Tibial nerve (tissue), 4 donors: ENCODE data around the gene CA5A. TPM values are rescaled to one million over a fixed set of nuclear protein-coding genes. Genes with fewer than 3 reads are reported as not detected.

ENCODE experiments used
- DNase-seq, 2 donors: peaks; one replicate each; pipeline ENCODE4 v3.0.0-alpha.2; 2019; ENCODE audit warnings: low spot score in 2 of 2
- H3K27ac ChIP-seq, 4 donors: fragments of 200-600 bp; sonication (generic) in 3 of 4; one replicate each; pipeline ENCODE4 v1.5.1; 2017 to 2019; ENCODE audit warnings: mild to moderate bottlenecking in 1 of 4
- H3K27me3 ChIP-seq, 2 donors: fragments of 200-600 bp; sonication (generic) in 1 of 2; one replicate each; pipeline versions ENCODE4 v1.5.1 to v1.6.0; 2017 to 2019
- H3K36me3 ChIP-seq, 3 donors: fragments of 200-600 bp; sonication (generic); one replicate each; pipeline ENCODE4 v1.5.1; 2018 to 2019
- H3K4me1 ChIP-seq, 4 donors: fragments of 200-600 bp; sonication (generic) in 3 of 4; one replicate each; pipeline ENCODE4 v1.5.1; 2017 to 2019
- H3K4me3 ChIP-seq, 4 donors: fragments of 200-600 bp; sonication (generic) in 3 of 4; one replicate each; pipeline ENCODE4 v1.5.1; 2017 to 2019; ENCODE audit warnings: mild to moderate bottlenecking in 1 of 4, moderate library complexity in 1 of 4
- H3K9me3 ChIP-seq, 4 donors: fragments of 200-600 bp; sonication (generic) in 3 of 4; one replicate each; pipeline ENCODE4 v1.5.1; 2017 to 2019
- EP300 ChIP-seq, 2 donors: sonication (generic); formaldehyde crosslinking; IDR thresholded peaks; one replicate each; pipeline ENCODE4 v1.6.1; 2017; ENCODE audit warnings: antibody characterized with exemption in 2 of 2, mild to moderate bottlenecking in 1 of 2
- POLR2A ChIP-seq, 2 donors: fragments of 450-650 bp; IDR thresholded peaks; one replicate each; pipeline ENCODE4 v1.6.1; 2017; ENCODE audit warnings: antibody characterized with exemption in 2 of 2, mild to moderate bottlenecking in 2 of 2, moderate library complexity in 2 of 2
- WGBS, 2 donors: methylation state at CpG; one replicate each; pipeline ENCODE4 v1.1.5; 2018; 5-methylcytosine and 5-hydroxymethylcytosine counted together
- total RNA-seq, 4 donors: library from RNA; depleted of rRNA; stranded (reverse); fragments of >200 nt; gene quantifications; one replicate each; pipeline ENCODE4 v1.1.0, GENCODE V29; 2016
- TF ChIP-seq, protein P1 (sequence below), 5 experiments: fragments of 200-600 bp in 3 of 5; fragments of 450-650 bp in 2 of 5; sonication (generic) in 3 of 5; IDR thresholded peaks; one replicate each; pipeline ENCODE4 v1.5.1; 2016 to 2019; ENCODE audit warnings: antibody characterized with exemption in 5 of 5, mild to moderate bottlenecking in 3 of 5, moderate library complexity in 2 of 5

CA5A gene
- total RNA-seq, 4 donors from 2014 or later = not detected

GRCh38 chr16:87954361-87954760, 18.0 kb upstream of the CA5A start:
- Histone ChIP-seq H3K4me1 (peaks cover 0 to 64% (median 37%) of the 10 kb centered on the region in 4 donors), H3K9me3 (no peaks in the 10 kb centered on the region), H3K27me3 (no peaks in the 10 kb centered on the region), H3K36me3 (peaks cover 0 to 23% (median 0%) of the 10 kb centered on the region in 3 donors), H3K27ac (peak overlapping the region in 3 of 4 donors; percentile 47 to 98 (median 96)), H3K4me3 (no peak overlapping the region)
- WGBS, 2 donors = 65 to 77% methylated on average over 11 to 14 of the region's 14 CpGs
- no peak for DNase-seq
- TF ChIP-seq, protein P1, sequence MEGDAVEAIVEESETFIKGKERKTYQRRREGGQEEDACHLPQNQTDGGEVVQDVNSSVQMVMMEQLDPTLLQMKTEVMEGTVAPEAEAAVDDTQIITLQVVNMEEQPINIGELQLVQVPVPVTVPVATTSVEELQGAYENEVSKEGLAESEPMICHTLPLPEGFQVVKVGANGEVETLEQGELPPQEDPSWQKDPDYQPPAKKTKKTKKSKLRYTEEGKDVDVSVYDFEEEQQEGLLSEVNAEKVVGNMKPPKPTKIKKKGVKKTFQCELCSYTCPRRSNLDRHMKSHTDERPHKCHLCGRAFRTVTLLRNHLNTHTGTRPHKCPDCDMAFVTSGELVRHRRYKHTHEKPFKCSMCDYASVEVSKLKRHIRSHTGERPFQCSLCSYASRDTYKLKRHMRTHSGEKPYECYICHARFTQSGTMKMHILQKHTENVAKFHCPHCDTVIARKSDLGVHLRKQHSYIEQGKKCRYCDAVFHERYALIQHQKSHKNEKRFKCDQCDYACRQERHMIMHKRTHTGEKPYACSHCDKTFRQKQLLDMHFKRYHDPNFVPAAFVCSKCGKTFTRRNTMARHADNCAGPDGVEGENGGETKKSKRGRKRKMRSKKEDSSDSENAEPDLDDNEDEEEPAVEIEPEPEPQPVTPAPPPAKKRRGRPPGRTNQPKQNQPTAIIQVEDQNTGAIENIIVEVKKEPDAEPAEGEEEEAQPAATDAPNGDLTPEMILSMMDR (IDR thresholded peaks at IDR 0.05) = no peak
- TF ChIP-seq POLR2A (IDR thresholded peaks at IDR 0.05) = no peak
- no peak for TF ChIP-seq EP300 (IDR thresholded peaks at IDR 0.05)

- Histone ChIP-seq H3K4me1 (peaks cover 0 to 64% (median 37%) of the 10 kb centered on the region in 4 donors), H3K27ac (peak overlapping the region in 3 of 4 donors; percentile 47 to 98 (median 96)), H3K36me3 (peaks cover 0 to 23% (median 0%) of the 10 kb centered on the region in 3 donors), H3K9me3 (no peaks in the 10 kb centered on the region), H3K27me3 (no peaks in the 10 kb centered on the region), H3K4me3 (no peak overlapping the region)
- WGBS, 2 donors = 66 to 70% methylated on average over 15 of the region's 15 CpGs
- DNase-seq = no peak
- TF ChIP-seq, protein P1 (IDR thresholded peaks at IDR 0.05) = no peak
- TF ChIP-seq EP300 (IDR thresholded peaks at IDR 0.05) = peak in 1 of 2 donors; percentile 13
These were observed 17.2 kb upstream of the CA5A start for GRCh38 chr16:87953308-87954215.

- WGBS, 2 donors = 89 to 92% methylated on average over 16 of the region's 16 CpGs
- H3K4me3 ChIP-seq = no peak overlapping the region
- peaks cover 0 to 64% (median 37%) of the 10 kb centered on the region in 4 donors for H3K4me1 ChIP-seq
These were observed 16.4 kb upstream of the CA5A start for GRCh38 chr16:87952751-87953150.

DNA sequence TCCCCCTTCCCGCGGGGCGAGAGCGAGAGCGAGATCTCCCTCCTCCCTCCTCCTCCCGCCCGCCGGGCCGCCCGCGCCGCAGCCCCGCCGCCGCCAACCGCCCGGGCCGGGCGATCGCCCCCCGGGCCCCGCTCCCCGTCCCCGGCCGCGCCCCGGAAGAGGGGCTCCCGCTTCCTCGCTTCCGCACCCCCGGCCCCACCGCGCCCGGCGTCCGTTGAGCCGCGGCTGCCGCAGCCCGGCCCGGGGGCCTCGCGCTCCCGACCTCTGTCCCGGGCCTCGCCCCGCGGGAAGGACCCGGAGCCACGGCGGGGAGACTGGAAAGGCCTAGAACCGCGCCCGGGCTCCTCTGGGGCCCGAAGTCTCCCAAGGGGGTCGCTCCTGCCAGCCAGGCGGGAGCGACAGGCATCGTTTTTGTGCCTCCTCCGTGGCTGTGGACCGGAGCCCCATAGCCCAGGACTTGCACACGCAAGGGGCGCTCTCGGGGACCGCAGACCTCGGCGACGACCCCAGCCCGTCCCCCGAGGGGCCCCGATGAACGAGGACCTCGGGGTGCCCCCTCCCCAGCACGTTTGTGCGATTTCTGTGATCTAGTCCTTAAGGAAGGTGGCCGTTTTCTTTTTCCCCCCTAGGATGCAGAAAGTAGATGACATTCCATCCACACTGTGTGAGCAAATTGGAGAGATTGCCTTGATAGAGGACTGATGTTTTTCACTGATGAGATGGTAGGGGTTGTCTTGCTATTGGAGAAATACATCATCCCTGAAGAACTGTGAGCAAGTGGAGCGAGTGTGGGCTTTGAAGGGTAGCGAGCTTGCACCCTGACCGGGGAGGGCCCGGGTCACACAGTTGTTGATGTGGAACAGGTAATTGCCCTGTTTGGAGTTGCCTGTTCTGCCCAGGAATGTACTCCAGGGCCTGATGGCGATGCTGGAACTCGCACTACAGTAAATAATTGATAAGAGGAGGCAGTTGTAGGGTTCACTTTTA, 15.5 kb upstream of the CA5A start:
- DNase-seq = no peak

More at GRCh38 chr16:87952751-87953150, 16.4 kb upstream of the CA5A start:
- Histone ChIP-seq H3K27ac (peak overlapping the region in 3 of 4 donors; percentile 96 to 100 (median 98)), H3K9me3 (no peaks in the 10 kb centered on the region), H3K27me3 (no peaks in the 10 kb centered on the region), H3K36me3 (peaks cover 0 to 21% (median 0%) of the 10 kb centered on the region in 3 donors)
- DNase-seq = no peak
- TF ChIP-seq POLR2A (IDR thresholded peaks at IDR 0.05) (no peak), EP300 (IDR thresholded peaks at IDR 0.05) (no peak)
- TF ChIP-seq, protein P1 (IDR thresholded peaks at IDR 0.05) = no peak

More for the DNA sequence above, 15.5 kb upstream of the CA5A start:
- TF ChIP-seq, protein P1 (IDR thresholded peaks at IDR 0.05) = peak in 1 of 5 experiments; percentile 4
- no peak for TF ChIP-seq POLR2A (IDR thresholded peaks at IDR 0.05)
- Histone ChIP-seq H3K36me3 (peaks cover 0 to 12% (median 0%) of the 10 kb centered on the region in 3 donors), H3K4me3 (peak overlapping the region; percentile 76 to 97 (median 94)), H3K27me3 (no peaks in the 10 kb centered on the region), H3K27ac (peak overlapping the region; percentile 94 to 100 (median 97)), H3K4me1 (peaks cover 0 to 55% (median 34%) of the 10 kb centered on the region in 4 donors), H3K9me3 (no peaks in the 10 kb centered on the region)
- WGBS, 2 donors = 3 to 7% methylated on average over 23 to 59 of the region's 82 CpGs
